HCT116 (cell line): ENCODE measurements around the gene ZNF469. TPM values are rescaled to one million over a fixed set of nuclear protein-coding genes. Genes with fewer than 3 reads are reported as not detected.

Experiments
- ATAC-seq: fragments of 200-7000 bp; cut with Tn5 transposase; 2 replicates; pipeline ENCODE4 v1.9.1; 2020; ENCODE audit warnings: mild to moderate bottlenecking, moderate library complexity
- BruUV-seq: library from RNA; stranded (reverse); fragments of 400-500 nt; replicated peaks from 2 replicates; lab custom pipeline; 2021; lab: Mats Ljungman, UMichigan
- CTCF ChIA-PET: fragments of 300-600 bp; sonication (Branson Sonifier 250); formaldehyde crosslinking; loops from one replicate; lab custom pipeline; 2021; ENCODE audit warnings: antibody characterized with exemption; lab: Charles Lee
- POLR2A ChIA-PET: fragments of 300-600, 350-600 bp; sonication (Branson Sonifier 250); formaldehyde crosslinking; loops from one replicate; lab custom pipeline; 2021; ENCODE audit warnings: antibody characterized with exemption; lab: Charles Lee
- RAD21 ChIA-PET, 2 experiments: fragments of 300-600 bp; sonication (Branson Sonifier 250); formaldehyde crosslinking; loops; one replicate each; lab custom pipeline; 2023; ENCODE audit warnings: low total read pairs in 2 of 2; ENCODE audit not compliant: uncharacterized antibody in 2 of 2, unreplicated experiment in 2 of 2, low non-redundant PET in 1 of 2; lab: Charles Lee
- DNase-seq: peaks from one replicate; pipeline ENCODE4 v3.0.0-alpha.2; 2010; ENCODE audit warnings: low read depth, low spot score
- H2AFZ ChIP-seq: fragments of 200-600 bp; shearing (Covaris generic), sonication (generic); 2 replicates; pipeline ENCODE4 v1.6.1; 2017; ENCODE audit warnings: low read depth, mixed run types, mixed read lengths, antibody characterized with exemption, low read length; ENCODE audit not compliant: poor library complexity, severe bottlenecking
- H3K27ac ChIP-seq: 2 replicates; pipeline ENCODE4 v1.5.1; 2012; ENCODE audit warnings: low read depth, low read length
- H3K27me3 ChIP-seq: fragments of 200-600 bp; sonication (generic); 2 replicates; pipeline ENCODE4 v1.6.1; 2016; ENCODE audit warnings: mixed run types, low read length, mixed read lengths; ENCODE audit not compliant: insufficient read depth
- H3K36me3 ChIP-seq, 2 experiments: fragments of 200-500 bp in 1 of 2; fragments of 200-600 bp in 1 of 2; sonication (Bioruptor generic) in 1 of 2; sonication (generic) in 1 of 2; 2 replicates each; pipeline versions ENCODE4 v1.5.1 to v1.6.1; 2014 to 2016; ENCODE audit warnings: low read length in 2 of 2, inconsistent platforms in 1 of 2, mixed read lengths in 1 of 2, mixed run types in 1 of 2; ENCODE audit not compliant: insufficient read depth in 2 of 2, control insufficient read depth in 1 of 2
- H3K4me1 ChIP-seq, 2 experiments: fragments of 200-600 bp in 1 of 2; sonication (generic) in 1 of 2; 2 replicates each; pipeline versions ENCODE4 v1.5.1 to v1.6.1; 2012 to 2017; ENCODE audit warnings: low read length in 2 of 2, inconsistent platforms in 1 of 2, mild to moderate bottlenecking in 1 of 2, mixed read lengths in 1 of 2, mixed run types in 1 of 2, moderate library complexity in 1 of 2; ENCODE audit not compliant: insufficient read depth in 2 of 2, control insufficient read depth in 1 of 2
- H3K4me2 ChIP-seq: fragments of 200-600 bp; sonication (generic); 2 replicates; pipeline ENCODE4 v1.6.1; 2017; ENCODE audit warnings: mixed run types, low read length, mixed read lengths
- H3K4me3 ChIP-seq, 2 experiments: fragments of 200-600 bp in 1 of 2; sonication (generic) in 1 of 2; replicated peaks in 1 of 2; 2 replicates each; pipeline ENCODE4 v1.5.1; 2011 to 2016; ENCODE audit warnings: low read length in 2 of 2, control low read depth in 1 of 2, low read depth in 1 of 2, mild to moderate bottlenecking in 1 of 2, mixed read lengths in 1 of 2, mixed run types in 1 of 2
- H3K79me2 ChIP-seq: fragments of 200-600 bp; sonication (generic); 2 replicates; pipeline ENCODE4 v1.6.1; 2017; ENCODE audit warnings: mild to moderate bottlenecking, mixed run types, low read length, moderate library complexity, mixed read lengths; ENCODE audit not compliant: insufficient read depth
- H3K9ac ChIP-seq: fragments of 200-600 bp; sonication (generic); 2 replicates; pipeline ENCODE4 v1.6.1; 2016; ENCODE audit warnings: low read length, mixed read lengths
- H3K9me2 ChIP-seq: fragments of 200-600 bp; sonication (generic), shearing (Covaris generic); 2 replicates; pipeline ENCODE4 v1.6.1; 2017; ENCODE audit warnings: mixed run types, mild to moderate bottlenecking, moderate library complexity; ENCODE audit not compliant: insufficient read depth
- H3K9me3 ChIP-seq, 2 experiments: fragments of 200-500 bp in 1 of 2; fragments of 200-600 bp in 1 of 2; sonication (Bioruptor generic) in 1 of 2; sonication (generic) in 1 of 2; 2 replicates each; pipeline ENCODE4 v1.6.1; 2014 to 2017; ENCODE audit warnings: low read length in 2 of 2, mixed read lengths in 2 of 2, inconsistent platforms in 1 of 2, low read depth in 1 of 2, mild to moderate bottlenecking in 1 of 2, mixed run types in 1 of 2, moderate library complexity in 1 of 2; ENCODE audit not compliant: control insufficient read depth in 1 of 2, insufficient read depth in 1 of 2
- H4K20me1 ChIP-seq: fragments of 200-600 bp; sonication (generic), shearing (Covaris generic); 2 replicates; pipeline ENCODE4 v1.6.1; 2017; ENCODE audit warnings: mixed run types, mild to moderate bottlenecking, moderate library complexity; ENCODE audit not compliant: insufficient read depth
- CBX3 ChIP-seq: IDR thresholded peaks from 2 replicates; pipeline ENCODE4 v1.6.1; 2012; ENCODE audit warnings: low read depth
- CEBPB ChIP-seq: IDR thresholded peaks from 2 replicates; pipeline ENCODE4 v1.6.1; 2012; ENCODE audit warnings: low read depth
- EZH2phosphoT487 ChIP-seq: fragments of 200-600 bp; IDR thresholded peaks from 2 replicates; pipeline ENCODE4 v1.6.1; 2018; ENCODE audit warnings: antibody characterized with exemption, borderline replicate concordance
- FOSL1 ChIP-seq: IDR thresholded peaks from 2 replicates; pipeline ENCODE4 v1.6.1; 2012; ENCODE audit warnings: low read depth
- JUND ChIP-seq: IDR thresholded peaks from 2 replicates; pipeline ENCODE4 v1.6.1; 2012
- REST ChIP-seq: IDR thresholded peaks from 2 replicates; pipeline ENCODE4 v1.6.1; 2012; ENCODE audit warnings: low read depth
- SIN3A ChIP-seq: IDR thresholded peaks from 2 replicates; pipeline ENCODE4 v1.6.1; 2012; ENCODE audit warnings: low read depth
- SP1 ChIP-seq: IDR thresholded peaks from 2 replicates; pipeline ENCODE4 v1.6.1; 2012; ENCODE audit warnings: low read depth
- SRF ChIP-seq: IDR thresholded peaks from 2 replicates; pipeline ENCODE4 v1.6.1; 2012; ENCODE audit warnings: low read depth
- TCF7L2 ChIP-seq: IDR thresholded peaks from 2 replicates; pipeline ENCODE4 v1.7.0; 2011; ENCODE audit warnings: borderline replicate concordance, inconsistent platforms; ENCODE audit not compliant: insufficient read depth, insufficient read length; ENCODE audit errors: extremely low read depth
- YY1 ChIP-seq: IDR thresholded peaks from 2 replicates; pipeline ENCODE4 v1.6.1; 2011; ENCODE audit warnings: low read length, low read depth, moderate library complexity, mild to moderate bottlenecking; ENCODE audit not compliant: insufficient replicate concordance; ENCODE audit errors: extremely low read depth
- ZBTB33 ChIP-seq: IDR thresholded peaks from 2 replicates; pipeline ENCODE4 v1.6.1; 2011; ENCODE audit warnings: mild to moderate bottlenecking, low read length, moderate library complexity; ENCODE audit not compliant: insufficient replicate concordance; ENCODE audit errors: extremely low read depth
- ZFX ChIP-seq: fragments of 450-650 bp; IDR thresholded peaks from 2 replicates; pipeline ENCODE4 v1.6.1; 2017
- intact Hi-C: fragments of 100-400 bp; cut with micrococcal nuclease; formaldehyde crosslinking; loops from 2 replicates; pipeline ENCODE4 v1.10.0; 2022
- total RNA-seq: library from RNA; stranded (reverse); gene quantifications from one replicate; pipeline ENCODE4 v1.2.1, GENCODE V29; 2021; ENCODE audit not compliant: unreplicated experiment

The ZNF469 gene
- total RNA-seq, 1 experiment from 2014 or later, result 5.9 TPM

- H3K9me2 ChIP-seq, result no peaks in the 10 kb centered on the region
- BruUV-seq, result no TSS peak
- RAD21 ChIA-PET, result no interaction called here
- H3K36me3 ChIP-seq, result no peaks in the 10 kb centered on the region
- no peaks in the 10 kb centered on the region for H3K27me3 ChIP-seq
- no peaks in the 10 kb centered on the region for H3K79me2 ChIP-seq
- intact Hi-C loops, result no loop called here
- no peaks in the 10 kb centered on the region for H4K20me1 ChIP-seq
- TF ChIP-seq FOSL1, result no peak
- TF ChIP-seq SP1, result no peak
- no peak for TF ChIP-seq CEBPB
- TF ChIP-seq SRF, result no peak
- TF ChIP-seq JUND, result no peak
- TF ChIP-seq SIN3A, result no peak
- TF ChIP-seq YY1, result no peak
- no peak for TF ChIP-seq REST
- no peak for TF ChIP-seq ZFX
- no peak for TF ChIP-seq ZBTB33
- no peak for TF ChIP-seq EZH2phosphoT487
- no peak for TF ChIP-seq CBX3
- TF ChIP-seq TCF7L2, result no peak
- H3K27ac ChIP-seq, result no peak overlapping the region
- no peak overlapping the region for H3K9ac ChIP-seq
- no peak for DNase-seq
- POLR2A ChIA-PET, result no interaction called here
- no peak overlapping the region for H3K4me2 ChIP-seq
- no peaks in the 10 kb centered on the region for H3K4me1 ChIP-seq
- H3K9me3 ChIP-seq, result no peaks in the 10 kb centered on the region
- no peak overlapping the region for H3K4me3 ChIP-seq
- H2AFZ ChIP-seq, result no peak overlapping the region
- CTCF ChIA-PET, result no interaction called here
- no peak for ATAC-seq
Observed at GRCh38 chr16:88428156-88428555, 45.4 kb downstream of the ZNF469 start.
